Measurements from ENCODE around the gene NAE1. TPM values are rescaled to one million over a fixed set of nuclear protein-coding genes. Genes with fewer than 3 reads are reported as not detected.
"Not testable (repeated sequence)": the region's sequence is repeated elsewhere in the genome, so short reads cannot be mapped to it uniquely, and the experiment has no call there.

NAE1 gene
- total RNA-seq, 1 donor from 2014 or later: 32.4 TPM

- DNase-seq (ENCODE audit: missing footprints): no peak
These were observed 2.0 kb upstream of the NAE1 start for GRCh38 chr16:66832661-66833305.

GRCh38 chr16:66832190-66832589 is 1.4 kb upstream of the NAE1 start:
- DNase-seq (ENCODE audit: missing footprints) (no peak), ATAC-seq (no peak)
- intact Hi-C loops (cut with DNase I): loop anchor here (5.0 kb wide), 1 partner anchor 80 kb away; the partner anchor contains the start of gene DYNC1LI2

More at GRCh38 chr16:66832661-66833305, 2.0 kb upstream of the NAE1 start:
- no peak for ATAC-seq
- intact Hi-C loops (cut with DNase I): loop anchor here (5.0 kb wide), 1 partner anchor 80 kb away; the partner anchor contains the start of gene DYNC1LI2

GRCh38 chr16:66824006-66824405 is 6.8 kb downstream of the NAE1 start:
- intact Hi-C loops (cut with DNase I): loop anchor here (10.0 kb wide), 1 partner anchor 89 kb away; no protein-coding TSS in a partner anchor

GRCh38 chr16:66814734-66815133 is 16.0 kb downstream of the NAE1 start:
- ATAC-seq (no peak), DNase-seq (ENCODE audit: missing footprints) (no peak)
- intact Hi-C loops (cut with DNase I): no loop called here

More at GRCh38 chr16:66824006-66824405, 6.8 kb downstream of the NAE1 start:
- DNase-seq (ENCODE audit: missing footprints) (no peak), ATAC-seq (no peak)

GRCh38 chr16:66811043-66811442 is 19.7 kb downstream of the NAE1 start:
- ATAC-seq: no peak
- intact Hi-C loops (cut with DNase I): no loop called here
- no peak for DNase-seq (ENCODE audit: missing footprints)

GRCh38 chr16:66810391-66810790 is 20.4 kb downstream of the NAE1 start:
- intact Hi-C loops (cut with DNase I): no loop called here
- DNase-seq (ENCODE audit: missing footprints) (no peak), ATAC-seq (no peak)

- intact Hi-C loops (cut with DNase I): no loop called here
- ATAC-seq (no peak), DNase-seq (ENCODE audit: missing footprints) (no peak)
These were observed 21.0 kb downstream of the NAE1 start for GRCh38 chr16:66809765-66810164.

- no peak for ATAC-seq
- intact Hi-C loops (cut with DNase I): no loop called here
- DNase-seq (ENCODE audit: missing footprints): no peak
These were observed 28.6 kb downstream of the NAE1 start for GRCh38 chr16:66802159-66802558.

- no peak for DNase-seq (ENCODE audit: missing footprints)
- ATAC-seq: no peak
- intact Hi-C loops (cut with DNase I): no loop called here
These were observed 29.3 kb downstream of the NAE1 start, which contains the start of gene TERB1 for GRCh38 chr16:66801320-66802105. Gene TERB1 (minus strand): TSS chr16:66801584. CDS start chr16:66796798, 4,786 bp downstream.

- intact Hi-C loops (cut with DNase I): no loop called here
- DNase-seq (ENCODE audit: missing footprints): no peak
- no peak for ATAC-seq
These were observed 29.9 kb downstream of the NAE1 start for GRCh38 chr16:66800856-66801255.

GRCh38 chr16:66798161-66798560 is 32.6 kb downstream of the NAE1 start:
- intact Hi-C loops (cut with DNase I): no loop called here
- ATAC-seq (no peak), DNase-seq (ENCODE audit: missing footprints) (no peak)

- intact Hi-C loops (cut with DNase I); DNase-seq (ENCODE audit: missing footprints); ATAC-seq: not testable (repeated sequence)
These were observed 36.8 kb downstream of the NAE1 start for GRCh38 chr16:66793984-66794383.

- no peak for ATAC-seq
- no peak for DNase-seq (ENCODE audit: missing footprints)
- intact Hi-C loops (cut with DNase I): no loop called here
These were observed 40.5 kb downstream of the NAE1 start for GRCh38 chr16:66790130-66790733.

- DNase-seq (ENCODE audit: missing footprints) (no peak), ATAC-seq (no peak)
- intact Hi-C loops (cut with DNase I): no loop called here
These were observed 43.3 kb downstream of the NAE1 start for GRCh38 chr16:66787427-66787826.

GRCh38 chr16:66786551-66786950 is 44.2 kb downstream of the NAE1 start:
- no peak for ATAC-seq
- DNase-seq (ENCODE audit: missing footprints): no peak
- intact Hi-C loops (cut with DNase I): no loop called here

GRCh38 chr16:66776457-66776856 is 54.3 kb downstream of the NAE1 start:
- no peak for DNase-seq (ENCODE audit: missing footprints)
- intact Hi-C loops (cut with DNase I): no loop called here
- ATAC-seq: no peak

- intact Hi-C loops (cut with DNase I): no loop called here
- DNase-seq (ENCODE audit: missing footprints) (no peak), ATAC-seq (no peak)
These were observed 55.8 kb downstream of the NAE1 start for GRCh38 chr16:66774981-66775380.

- intact Hi-C loops (cut with DNase I): no loop called here
- DNase-seq (ENCODE audit: missing footprints) (no peak), ATAC-seq (no peak)
These were observed 72.7 kb downstream of the NAE1 start for GRCh38 chr16:66758086-66758485.

- intact Hi-C loops (cut with DNase I): loop anchor here (5.0 kb wide), 2 partner anchors 77 to 117 kb away; partner anchors contain the start of gene NAE1
- ATAC-seq (no peak), DNase-seq (ENCODE audit: missing footprints) (no peak)
These were observed 76.0 kb downstream of the NAE1 start for GRCh38 chr16:66754819-66755218.
